ENCODE results near the gene MMP17. TPM values are rescaled to one million over a fixed set of nuclear protein-coding genes. Genes with fewer than 3 reads are reported as not detected.

Gene MMP17
- total RNA-seq, 4 donors from 2014 or later = 4.6 to 15.4 (median 12.9) TPM

DNA sequence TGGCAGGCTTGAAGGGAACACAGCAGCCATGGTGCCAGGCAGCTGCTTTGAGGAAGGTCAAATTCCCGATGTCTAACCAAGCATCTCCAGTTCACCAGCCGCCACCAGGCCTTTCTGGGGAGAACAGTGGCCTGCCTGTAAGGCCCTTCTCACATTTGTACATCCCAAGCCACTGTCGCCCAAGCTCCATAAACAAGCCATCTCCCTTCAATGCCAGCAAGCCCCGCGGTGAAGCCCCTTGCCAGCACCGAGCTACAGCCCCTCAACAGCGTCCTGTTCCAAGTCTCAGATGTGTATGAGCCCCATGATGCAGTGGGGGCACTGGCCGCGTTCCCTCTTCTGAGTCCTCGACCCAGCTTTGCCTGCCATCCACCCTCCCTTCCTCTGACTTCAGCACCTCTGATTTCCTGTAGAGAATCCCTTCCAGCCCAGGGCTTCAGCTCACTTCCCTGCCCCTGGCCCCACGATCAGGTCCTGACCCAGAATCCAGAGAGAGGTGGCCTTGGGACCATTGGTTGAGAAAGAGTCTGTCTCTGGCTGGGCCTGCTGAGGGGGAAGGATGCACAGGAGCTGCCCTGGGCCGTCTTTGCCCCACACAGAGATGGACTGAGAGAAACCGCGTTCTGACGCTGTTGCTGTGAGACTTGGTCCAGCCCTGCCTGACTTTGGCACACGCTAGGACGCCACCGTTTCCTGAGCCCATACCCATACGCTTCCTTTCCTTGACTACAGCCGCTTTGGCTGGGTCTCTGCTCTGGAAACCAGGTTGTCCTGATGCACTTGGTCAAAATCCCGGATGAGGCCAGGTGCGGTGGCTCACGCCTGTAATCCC is 1.9 kb upstream of the MMP17 start:
- TF ChIP-seq, protein P1, sequence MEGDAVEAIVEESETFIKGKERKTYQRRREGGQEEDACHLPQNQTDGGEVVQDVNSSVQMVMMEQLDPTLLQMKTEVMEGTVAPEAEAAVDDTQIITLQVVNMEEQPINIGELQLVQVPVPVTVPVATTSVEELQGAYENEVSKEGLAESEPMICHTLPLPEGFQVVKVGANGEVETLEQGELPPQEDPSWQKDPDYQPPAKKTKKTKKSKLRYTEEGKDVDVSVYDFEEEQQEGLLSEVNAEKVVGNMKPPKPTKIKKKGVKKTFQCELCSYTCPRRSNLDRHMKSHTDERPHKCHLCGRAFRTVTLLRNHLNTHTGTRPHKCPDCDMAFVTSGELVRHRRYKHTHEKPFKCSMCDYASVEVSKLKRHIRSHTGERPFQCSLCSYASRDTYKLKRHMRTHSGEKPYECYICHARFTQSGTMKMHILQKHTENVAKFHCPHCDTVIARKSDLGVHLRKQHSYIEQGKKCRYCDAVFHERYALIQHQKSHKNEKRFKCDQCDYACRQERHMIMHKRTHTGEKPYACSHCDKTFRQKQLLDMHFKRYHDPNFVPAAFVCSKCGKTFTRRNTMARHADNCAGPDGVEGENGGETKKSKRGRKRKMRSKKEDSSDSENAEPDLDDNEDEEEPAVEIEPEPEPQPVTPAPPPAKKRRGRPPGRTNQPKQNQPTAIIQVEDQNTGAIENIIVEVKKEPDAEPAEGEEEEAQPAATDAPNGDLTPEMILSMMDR (IDR thresholded peaks at IDR 0.05; ENCODE audit: low read depth) = no peak

DNA sequence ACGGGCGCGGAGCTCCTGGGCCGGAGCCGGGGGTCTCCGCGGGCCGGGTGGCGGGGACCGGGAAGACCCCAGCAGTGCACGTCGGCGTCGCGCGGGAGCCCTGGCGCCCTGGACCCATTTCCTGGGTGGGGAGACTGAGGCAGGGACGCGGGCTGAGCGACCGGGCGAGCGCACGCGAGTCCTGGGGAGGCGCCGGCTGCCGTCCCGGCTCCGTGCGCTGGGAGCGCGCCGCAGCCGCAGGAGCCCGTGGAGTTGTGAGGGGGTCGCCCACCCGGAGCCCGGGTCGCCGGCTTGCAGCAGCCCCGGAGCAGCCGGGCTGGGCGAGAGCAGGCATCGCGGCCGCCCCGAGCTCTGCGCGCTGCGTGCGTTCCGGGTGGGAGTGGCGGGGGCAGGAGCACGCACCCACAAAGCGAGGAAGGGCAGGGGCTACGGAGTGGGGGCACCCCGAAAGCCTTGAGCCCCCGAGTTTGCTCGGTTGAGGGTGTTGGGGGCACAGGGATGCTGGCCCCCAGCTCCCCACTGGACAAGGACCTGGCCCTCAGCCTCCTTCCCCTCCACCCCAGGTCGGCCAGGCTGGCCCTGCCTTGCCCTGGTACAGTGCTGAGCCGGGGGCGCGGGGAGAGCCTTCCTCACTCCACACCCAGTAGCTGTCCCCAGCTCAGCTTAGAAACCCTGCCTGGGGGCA is 620 bp downstream of the MMP17 start:
- TF ChIP-seq, protein P1 (IDR thresholded peaks at IDR 0.05; ENCODE audit: low read depth) = no peak

DNA sequence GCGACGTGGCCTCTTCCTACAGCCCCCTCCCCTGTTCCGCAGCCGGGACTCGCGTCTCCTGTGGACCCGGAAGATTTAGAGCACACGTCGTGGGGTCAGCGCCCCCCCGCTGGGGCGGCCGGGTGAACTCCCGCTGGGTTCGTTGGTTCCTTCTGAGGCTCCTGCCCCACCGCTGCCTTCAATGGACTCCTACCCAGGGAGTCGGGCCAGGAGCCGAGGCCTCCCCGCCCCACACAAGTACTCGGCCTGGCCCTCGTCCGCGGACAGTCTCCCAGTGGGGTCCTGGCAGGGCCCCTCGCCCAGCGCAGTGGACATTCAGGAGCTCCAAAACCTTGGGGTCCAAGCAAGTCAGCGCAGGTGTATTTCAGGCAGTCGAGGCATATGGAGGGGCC is 1.2 kb downstream of the MMP17 start:
- TF ChIP-seq, protein P1 (IDR thresholded peaks at IDR 0.05; ENCODE audit: low read depth) = no peak

DNA sequence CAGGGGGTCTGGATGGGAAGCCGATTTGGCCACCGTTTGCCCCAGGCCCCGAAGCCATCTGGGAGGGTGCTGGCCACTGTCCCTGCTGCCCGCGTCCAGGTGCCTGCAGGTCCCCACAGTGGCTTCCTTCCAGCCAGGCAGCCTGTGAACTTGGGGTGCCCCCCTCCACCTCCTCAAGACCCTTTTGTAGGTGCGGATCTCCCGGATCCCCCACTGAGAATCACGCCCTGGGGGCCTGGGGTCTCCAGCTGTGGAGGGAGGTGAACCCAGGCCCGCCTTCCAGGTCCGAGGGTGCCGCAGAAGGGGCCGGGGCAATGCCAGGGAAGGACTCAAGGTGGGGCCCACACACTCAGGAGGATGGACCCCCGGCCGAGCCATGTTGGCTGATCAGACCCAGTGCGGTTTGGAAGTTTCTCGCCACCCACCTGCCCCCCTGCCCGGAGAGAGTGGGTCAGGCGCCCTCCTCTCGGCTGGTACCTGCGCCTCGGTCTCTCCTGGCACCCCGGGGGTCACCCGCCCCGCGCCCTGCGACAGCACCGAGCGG is 1.7 kb downstream of the MMP17 start:
- TF ChIP-seq, protein P1 (IDR thresholded peaks at IDR 0.05; ENCODE audit: low read depth) = no peak

DNA sequence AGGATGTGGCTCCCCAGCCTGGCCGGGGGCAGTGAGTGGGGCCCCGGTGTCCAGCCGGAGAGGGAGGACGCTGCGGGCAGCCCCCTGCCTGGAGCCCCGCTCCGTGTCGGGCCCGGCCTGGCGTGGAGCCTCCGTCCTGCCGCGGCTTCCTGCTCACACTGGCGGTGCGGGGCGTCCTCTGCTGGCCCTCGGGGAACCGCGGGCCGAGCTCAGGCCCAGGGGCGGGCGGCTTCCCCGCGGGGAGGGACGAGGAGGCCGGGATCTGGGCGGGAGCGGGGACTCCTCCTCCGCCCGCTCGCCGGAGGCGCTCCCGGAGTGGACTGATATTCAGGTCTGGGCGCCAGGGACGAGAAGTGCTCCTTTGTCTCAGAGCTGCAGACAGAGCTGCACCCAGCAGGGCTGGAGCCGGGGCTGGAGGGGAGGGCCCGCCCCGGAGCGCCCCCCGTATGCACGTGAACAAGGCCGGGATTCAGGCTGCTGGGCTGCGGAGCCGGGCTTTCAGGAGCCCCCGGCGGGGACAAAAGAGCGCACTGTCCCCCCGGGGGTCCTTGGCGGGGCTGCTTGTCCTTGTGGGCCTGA is 2.2 kb downstream of the MMP17 start:
- TF ChIP-seq, protein P1 (IDR thresholded peaks at IDR 0.05; ENCODE audit: low read depth) = no peak

DNA sequence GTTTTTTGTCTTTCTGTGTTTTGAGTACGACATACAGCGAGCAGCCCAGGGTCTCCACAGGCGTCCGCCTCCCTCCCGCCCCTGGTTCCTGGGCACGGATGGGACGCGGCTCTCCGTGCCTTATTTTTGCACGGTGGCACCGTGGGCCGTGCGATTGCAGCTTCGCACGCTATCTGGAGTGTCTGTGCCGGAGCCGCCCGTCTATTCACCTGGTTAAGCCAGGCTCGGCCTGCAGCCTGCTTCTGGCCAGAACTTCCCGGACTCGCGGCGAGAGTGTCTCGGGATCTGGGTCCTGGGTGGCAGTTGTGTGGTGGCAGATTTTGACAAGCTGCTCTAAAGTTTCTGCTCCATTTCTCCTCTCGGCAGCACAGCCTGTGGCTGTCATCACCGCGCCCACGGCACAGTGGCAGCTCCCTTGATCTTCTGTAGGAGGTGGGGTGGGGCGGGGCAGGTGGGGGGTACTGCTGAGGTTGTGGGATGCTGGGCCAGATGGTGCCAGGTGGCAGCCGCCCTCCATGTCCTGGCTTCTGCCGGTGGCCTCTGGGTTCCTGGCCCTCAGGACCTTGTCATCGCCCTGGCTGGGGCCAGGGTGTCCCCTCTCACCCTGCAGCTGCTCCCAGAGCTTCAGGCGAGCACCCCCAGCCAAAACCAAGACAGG is 2.9 kb downstream of the MMP17 start:
- TF ChIP-seq, protein P1 (IDR thresholded peaks at IDR 0.05; ENCODE audit: low read depth) = no peak
